ENCODE results near the gene HES4.

The HES4 gene

GRCh38 chr1:954927-955326, 45.0 kb downstream of the HES4 start:
- FAIRE-seq (no peak), DNase-seq (ENCODE audit: insufficient read length, low spot score) (no peak)

GRCh38 chr1:953524-954320, 46.2 kb downstream of the HES4 start:
- FAIRE-seq: no peak
- no peak for DNase-seq (ENCODE audit: insufficient read length, low spot score)

GRCh38 chr1:952603-953002, 47.3 kb downstream of the HES4 start:
- DNase-seq (ENCODE audit: insufficient read length, low spot score) (no peak), FAIRE-seq (no peak)

- no peak for DNase-seq (ENCODE audit: insufficient read length, low spot score)
- FAIRE-seq: no peak
These were observed 47.7 kb downstream of the HES4 start for GRCh38 chr1:952201-952600.

- FAIRE-seq: no peak
- DNase-seq (ENCODE audit: insufficient read length, low spot score): no peak
These were observed 48.5 kb downstream of the HES4 start for GRCh38 chr1:951364-951763.

- DNase-seq (ENCODE audit: insufficient read length, low spot score) (no peak), FAIRE-seq (no peak)
These were observed 49.0 kb downstream of the HES4 start for GRCh38 chr1:950881-951280.

GRCh38 chr1:950268-950667, 49.6 kb downstream of the HES4 start:
- FAIRE-seq (no peak), DNase-seq (ENCODE audit: insufficient read length, low spot score) (no peak)
